ENCODE measurements around the gene DERL3. TPM values are rescaled to one million over a fixed set of nuclear protein-coding genes. Genes with fewer than 3 reads are reported as not detected.

The DERL3 gene
- total RNA-seq, 1 donor: 0.36 TPM

GRCh38 chr22:23826510-23827350 lies 12.1 kb downstream of the DERL3 start:
- no peak for TF ChIP-seq CTCF (IDR thresholded peaks at IDR 0.05; ENCODE audit: extremely low read depth, low read depth, low read length)
- Histone ChIP-seq H3K4me1 (ENCODE audit: insufficient read depth, low read length) (peaks cover 45% of the 10 kb centered on the region), H3K4me2 (ENCODE audit: insufficient read depth, low read length) (no peak overlapping the region), H4K20me1 (ENCODE audit: insufficient read depth, low read length) (peaks cover 4% of the 10 kb centered on the region), H3K4me3 (ENCODE audit: insufficient read depth, low read length) (no peak overlapping the region), H3K36me3 (ENCODE audit: insufficient read depth, low read length) (peaks cover 45% of the 10 kb centered on the region), H3K9me3 (ENCODE audit: low read depth, low read length) (no peaks in the 10 kb centered on the region), H3K79me2 (ENCODE audit: insufficient read depth, low read length) (peaks cover 19% of the 10 kb centered on the region), H2AFZ (ENCODE audit: low read length) (no peak overlapping the region), H3K27ac (ENCODE audit: low read depth, low read length) (peak overlapping the region; percentile 90), H3K27me3 (ENCODE audit: insufficient read depth, low read length) (no peaks in the 10 kb centered on the region)
- peak; percentile 95 for DNase-seq (ENCODE audit: insufficient read length, low spot score, missing footprints)

- H3K4me3 ChIP-seq (ENCODE audit: insufficient read depth, low read length): no peak overlapping the region
- TF ChIP-seq CTCF (IDR thresholded peaks at IDR 0.05; ENCODE audit: extremely low read depth, low read depth, low read length): no peak
- DNase-seq (ENCODE audit: insufficient read length, low spot score, missing footprints): no peak
- H3K36me3 ChIP-seq (ENCODE audit: insufficient read depth, low read length): peaks cover 54% of the 10 kb centered on the region
- peaks cover 5% of the 10 kb centered on the region for H4K20me1 ChIP-seq (ENCODE audit: insufficient read depth, low read length)
- peaks cover 44% of the 10 kb centered on the region for H3K4me1 ChIP-seq (ENCODE audit: insufficient read depth, low read length)
- no peak overlapping the region for H2AFZ ChIP-seq (ENCODE audit: low read length)
- H3K27me3 ChIP-seq (ENCODE audit: insufficient read depth, low read length): no peaks in the 10 kb centered on the region
- H3K4me2 ChIP-seq (ENCODE audit: insufficient read depth, low read length): no peak overlapping the region
- H3K27ac ChIP-seq (ENCODE audit: low read depth, low read length): peak overlapping the region; percentile 90
- H3K79me2 ChIP-seq (ENCODE audit: insufficient read depth, low read length): peaks cover 9% of the 10 kb centered on the region
- no peaks in the 10 kb centered on the region for H3K9me3 ChIP-seq (ENCODE audit: low read depth, low read length)
Observed at GRCh38 chr22:23825246-23825905, 13.4 kb downstream of the DERL3 start.

GRCh38 chr22:23824476-23825245 lies 14.1 kb downstream of the DERL3 start:
- no peak for DNase-seq (ENCODE audit: insufficient read length, low spot score, missing footprints)
- H3K9me3 ChIP-seq (ENCODE audit: low read depth, low read length): no peaks in the 10 kb centered on the region
- H3K27me3 ChIP-seq (ENCODE audit: insufficient read depth, low read length): no peaks in the 10 kb centered on the region
- H3K79me2 ChIP-seq (ENCODE audit: insufficient read depth, low read length): peaks cover 9% of the 10 kb centered on the region
- peaks cover 39% of the 10 kb centered on the region for H3K4me1 ChIP-seq (ENCODE audit: insufficient read depth, low read length)
- H3K4me3 ChIP-seq (ENCODE audit: insufficient read depth, low read length): no peak overlapping the region
- TF ChIP-seq CTCF (IDR thresholded peaks at IDR 0.05; ENCODE audit: extremely low read depth, low read depth, low read length): no peak
- no peak overlapping the region for H2AFZ ChIP-seq (ENCODE audit: low read length)
- H4K20me1 ChIP-seq (ENCODE audit: insufficient read depth, low read length): peaks cover 5% of the 10 kb centered on the region
- H3K4me2 ChIP-seq (ENCODE audit: insufficient read depth, low read length): no peak overlapping the region
- H3K27ac ChIP-seq (ENCODE audit: low read depth, low read length): peak overlapping the region; percentile 90
- peaks cover 57% of the 10 kb centered on the region for H3K36me3 ChIP-seq (ENCODE audit: insufficient read depth, low read length)

Data from osteoblast (primary cell).